GM12878 (cell line): ENCODE results near the gene ILKAP. TPM values are rescaled to one million over a fixed set of nuclear protein-coding genes. Genes with fewer than 3 reads are reported as not detected.
A peak's percentile ranks its signal among the peaks of the same experiment; 100 is the strongest.

Experiments used
- ATAC-seq: fragments of 200-7000 bp; cut with Tn5 transposase; 3 replicates; pipeline ENCODE4 v1.9.1; 2020; ENCODE audit warnings: mild to moderate bottlenecking, moderate library complexity
- BruUV-seq: library from RNA; stranded (reverse); fragments of 400-500 nt; replicated peaks from 2 replicates; lab custom pipeline; 2021; lab: Mats Ljungman, UMichigan
- CTCF ChIA-PET: fragments of 300-600 bp; sonication (Branson Sonifier 250); formaldehyde crosslinking; extraction: SDS; loops from one replicate; lab custom pipeline; 2021; ENCODE audit warnings: inconsistent platforms; lab: Yijun Ruan, JAX
- POLR2A ChIA-PET: fragments of 350-600 bp; formaldehyde crosslinking; extraction: SDS; loops from one replicate; lab custom pipeline; 2021; ENCODE audit warnings: inconsistent platforms; lab: Charles Lee
- RAD21 ChIA-PET: fragments of 300-600 bp; sonication (Branson Sonifier 250); formaldehyde crosslinking; loops from one replicate; lab custom pipeline; 2023; ENCODE audit warnings: antibody characterized with exemption; ENCODE audit not compliant: unreplicated experiment; lab: Charles Lee
- SMC1A ChIA-PET: fragments of 300-600 bp; sonication (Branson Sonifier 250); formaldehyde crosslinking; loops from one replicate; lab custom pipeline; 2023; ENCODE audit not compliant: unreplicated experiment, uncharacterized antibody; lab: Charles Lee
- DNase-seq: peaks from one replicate; pipeline ENCODE4 v3.0.0-alpha.2; 2011; ENCODE audit warnings: low read depth, low spot score
- FAIRE-seq: peaks from 3 replicates; lab custom pipeline; 2011; peaks lifted over from hg19 to GRCh38; lab: Jason Lieb, UNC
- H2AFZ ChIP-seq: 2 replicates; pipeline ENCODE4 v1.6.0; 2011; ENCODE audit warnings: low read depth, low read length, control low read depth; ENCODE audit not compliant: control insufficient read depth
- H3K27ac ChIP-seq: 2 replicates; pipeline ENCODE4 v1.5.1; 2011; ENCODE audit warnings: control low read depth; ENCODE audit not compliant: control insufficient read depth, insufficient read depth
- H3K27me3 ChIP-seq, 2 experiments: replicated peaks in 1 of 2; 2 replicates each; pipeline versions ENCODE4 v1.6.0 to v1.6.1; 2011; ENCODE audit warnings: low read length in 1 of 2; ENCODE audit not compliant: control insufficient read depth in 2 of 2, insufficient read depth in 2 of 2
- H3K36me3 ChIP-seq, 2 experiments: 2 replicates each; pipeline ENCODE4 v1.5.1; 2011; ENCODE audit warnings: low read length in 1 of 2; ENCODE audit not compliant: control insufficient read depth in 2 of 2, insufficient read depth in 2 of 2
- H3K4me1 ChIP-seq: 2 replicates; pipeline ENCODE4 v1.6.1; 2011; ENCODE audit warnings: mild to moderate bottlenecking, low read length, moderate library complexity, mixed read lengths; ENCODE audit not compliant: control insufficient read depth, insufficient read depth
- H3K4me2 ChIP-seq: 2 replicates; pipeline ENCODE4 v1.6.0; 2011; ENCODE audit warnings: control low read depth; ENCODE audit not compliant: control insufficient read depth, insufficient read depth
- H3K4me3 ChIP-seq: fragments of 200-600 bp; sonication (generic); 2 replicates; pipeline ENCODE4 v1.5.1; 2016
- H3K79me2 ChIP-seq: 2 replicates; pipeline ENCODE4 v1.6.0; 2011; ENCODE audit warnings: low read length; ENCODE audit not compliant: control insufficient read depth, insufficient read depth
- H3K9ac ChIP-seq: 2 replicates; pipeline ENCODE4 v1.8.0; 2011; ENCODE audit warnings: low read length, control low read depth, mixed read lengths; ENCODE audit not compliant: control insufficient read depth, insufficient read depth
- H3K9me3 ChIP-seq: replicated peaks from 3 replicates; pipeline ENCODE4 v1.5.1; 2011; ENCODE audit warnings: mild to moderate bottlenecking, low read length; ENCODE audit not compliant: control insufficient read depth, insufficient read depth
- H4K20me1 ChIP-seq: 2 replicates; pipeline ENCODE4 v1.6.0; 2011; ENCODE audit not compliant: control insufficient read depth, insufficient read depth
- CHD4 ChIP-seq: fragments of 200-600 bp; sonication (generic); IDR thresholded peaks from 2 replicates; pipeline ENCODE4 v1.6.1; 2016; ENCODE audit warnings: mild to moderate bottlenecking
- POLR2A ChIP-seq: IDR thresholded peaks from 2 replicates; pipeline ENCODE4 v1.6.1; 2011; ENCODE audit warnings: low read depth, mild to moderate bottlenecking, low read length
- YBX1 ChIP-seq: fragments of 450-650 bp; IDR thresholded peaks from 2 replicates; pipeline ENCODE4 v1.6.1; 2016; ENCODE audit warnings: antibody characterized with exemption
- ZNF207 ChIP-seq: fragments of 450-650 bp; IDR thresholded peaks from 2 replicates; pipeline ENCODE4 v1.6.1; 2014; ENCODE audit warnings: antibody characterized with exemption, mild to moderate bottlenecking, borderline replicate concordance
- WGBS: methylation state at CpG from one replicate; pipeline ENCODE4 v1.1.6; 2016; ENCODE audit warnings: low lambda C conversion rate; ENCODE audit not compliant: insufficient replicate concordance, insufficient coverage; ENCODE audit errors: missing lambda C conversion rate; 5-methylcytosine and 5-hydroxymethylcytosine counted together
- in situ Hi-C: fragments of 300-500 bp; cut with MboI; formaldehyde crosslinking; loops from 9 replicates; pipeline ENCODE4 v1.14.3; 2018; ENCODE audit warnings: mixed read lengths
- intact Hi-C: fragments of 100-400 bp; cut with micrococcal nuclease; formaldehyde crosslinking; loops from one replicate; pipeline ENCODE4 v1.14.2; 2022; ENCODE audit not compliant: unreplicated experiment
- polyA plus RNA-seq, 11 experiments: library from polyadenylated mRNA; depleted of rRNA in 4 of 11; unstranded in 6 of 11; stranded (reverse) in 5 of 11; fragments of >200 nt; fragmentation: Nextera tagmentation in 4 of 11; fragmentation: Illumina TruSeq in 1 of 11; extraction: Ambion mirVana in 4 of 11; extraction: Trizol in 1 of 11; gene quantifications; 1 replicate in 1 of 11; 2 replicates in 10 of 11; pipeline versions ENCODE4 v1.2.1 to v1.2.3, GENCODE V29; 2011 to 2016; ENCODE audit warnings: inconsistent platforms in 2 of 11, missing spikeins in 2 of 11, low read depth in 1 of 11
- total RNA-seq, 4 experiments: library from RNA; depleted of rRNA in 3 of 4; stranded (reverse); fragments of >200 nt in 3 of 4; fragmentation: Illumina TruSeq in 1 of 4; extraction: Trizol in 1 of 4; gene quantifications; 2 replicates each; pipeline versions ENCODE4 v1.2.1 to v1.2.3, GENCODE V29; 2013 to 2021
- TF ChIP-seq, protein P1 (sequence below): IDR thresholded peaks from 2 replicates; pipeline ENCODE4 v1.6.1; 2012; ENCODE audit warnings: low read depth, low read length, improper control_type of control experiment
- TF ChIP-seq, protein P2 (sequence below): fragments of 450-650 bp; IDR thresholded peaks from 2 replicates; pipeline ENCODE4 v1.6.1; 2017; ENCODE audit warnings: antibody characterized with exemption, mild to moderate bottlenecking, moderate library complexity

The ILKAP gene
- total and polyA plus RNA-seq, 10 of the 15 experiments (the other 5 are each of a cell fraction or from before 2014, with no cell fraction given) = 4.2 to 65.3 (median 37.3) TPM

DNA sequence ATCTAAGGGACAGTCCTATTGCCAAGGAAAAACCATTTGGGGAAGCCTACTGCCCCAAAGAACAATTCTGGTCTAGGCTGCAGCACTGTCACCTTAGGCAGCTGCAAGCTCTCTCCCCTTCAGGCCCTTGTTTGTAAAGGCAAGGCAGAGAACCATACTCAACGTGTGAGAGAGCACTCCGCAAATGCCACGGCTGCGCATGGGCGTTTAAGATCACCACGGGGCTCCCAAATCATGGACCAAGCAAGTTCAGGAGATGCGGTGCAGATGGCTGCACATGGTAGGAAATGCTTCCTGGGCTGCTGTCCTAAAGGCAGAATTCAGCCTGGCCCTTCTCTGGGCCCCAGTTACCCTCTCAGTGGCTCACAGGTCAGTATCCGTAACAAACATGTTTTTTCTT lies 29.2 kb downstream of the ILKAP start:
- no TSS peak for BruUV-seq
- Histone ChIP-seq H3K4me3 (no peak overlapping the region), H3K79me2 (no peaks in the 10 kb centered on the region), H4K20me1 (no peaks in the 10 kb centered on the region; the same call in 1 of the 2 replicates), H3K4me2 (no peak overlapping the region), H3K9ac (no peak overlapping the region), H3K27me3 (no peaks in the 10 kb centered on the region), H3K4me1 (no peaks in the 10 kb centered on the region), H3K27ac (no peak overlapping the region), H3K36me3 (peaks cover 8 to 42% of the 10 kb centered on the region in 2 experiments), H2AFZ (no peak overlapping the region), H3K9me3 (no peaks in the 10 kb centered on the region)
- ATAC-seq (no peak), DNase-seq (no peak), FAIRE-seq (no peak)
- in situ Hi-C loops (no loop called here), intact Hi-C loops (no loop called here)
- POLR2A ChIA-PET = no interaction called here
- CTCF ChIA-PET = no interaction called here
- SMC1A ChIA-PET = no interaction called here
- TF ChIP-seq, protein P1, sequence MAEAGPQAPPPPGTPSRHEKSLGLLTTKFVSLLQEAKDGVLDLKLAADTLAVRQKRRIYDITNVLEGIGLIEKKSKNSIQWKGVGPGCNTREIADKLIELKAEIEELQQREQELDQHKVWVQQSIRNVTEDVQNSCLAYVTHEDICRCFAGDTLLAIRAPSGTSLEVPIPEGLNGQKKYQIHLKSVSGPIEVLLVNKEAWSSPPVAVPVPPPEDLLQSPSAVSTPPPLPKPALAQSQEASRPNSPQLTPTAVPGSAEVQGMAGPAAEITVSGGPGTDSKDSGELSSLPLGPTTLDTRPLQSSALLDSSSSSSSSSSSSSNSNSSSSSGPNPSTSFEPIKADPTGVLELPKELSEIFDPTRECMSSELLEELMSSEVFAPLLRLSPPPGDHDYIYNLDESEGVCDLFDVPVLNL = no peak
- TF ChIP-seq CHD4 = no peak
- TF ChIP-seq ZNF207 = no peak
- TF ChIP-seq, protein P2, sequence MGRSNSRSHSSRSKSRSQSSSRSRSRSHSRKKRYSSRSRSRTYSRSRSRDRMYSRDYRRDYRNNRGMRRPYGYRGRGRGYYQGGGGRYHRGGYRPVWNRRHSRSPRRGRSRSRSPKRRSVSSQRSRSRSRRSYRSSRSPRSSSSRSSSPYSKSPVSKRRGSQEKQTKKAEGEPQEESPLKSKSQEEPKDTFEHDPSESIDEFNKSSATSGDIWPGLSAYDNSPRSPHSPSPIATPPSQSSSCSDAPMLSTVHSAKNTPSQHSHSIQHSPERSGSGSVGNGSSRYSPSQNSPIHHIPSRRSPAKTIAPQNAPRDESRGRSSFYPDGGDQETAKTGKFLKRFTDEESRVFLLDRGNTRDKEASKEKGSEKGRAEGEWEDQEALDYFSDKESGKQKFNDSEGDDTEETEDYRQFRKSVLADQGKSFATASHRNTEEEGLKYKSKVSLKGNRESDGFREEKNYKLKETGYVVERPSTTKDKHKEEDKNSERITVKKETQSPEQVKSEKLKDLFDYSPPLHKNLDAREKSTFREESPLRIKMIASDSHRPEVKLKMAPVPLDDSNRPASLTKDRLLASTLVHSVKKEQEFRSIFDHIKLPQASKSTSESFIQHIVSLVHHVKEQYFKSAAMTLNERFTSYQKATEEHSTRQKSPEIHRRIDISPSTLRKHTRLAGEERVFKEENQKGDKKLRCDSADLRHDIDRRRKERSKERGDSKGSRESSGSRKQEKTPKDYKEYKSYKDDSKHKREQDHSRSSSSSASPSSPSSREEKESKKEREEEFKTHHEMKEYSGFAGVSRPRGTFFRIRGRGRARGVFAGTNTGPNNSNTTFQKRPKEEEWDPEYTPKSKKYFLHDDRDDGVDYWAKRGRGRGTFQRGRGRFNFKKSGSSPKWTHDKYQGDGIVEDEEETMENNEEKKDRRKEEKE = no peak
- TF ChIP-seq YBX1 = no peak
- TF ChIP-seq POLR2A = peak; percentile 41; the same call in 1 of the 2 replicates
- RAD21 ChIA-PET = no interaction called here
- WGBS = 89% methylated on average over 8 of the region's 8 CpGs
